ENCODE data around the gene C1orf35.

C1orf35 gene

DNA sequence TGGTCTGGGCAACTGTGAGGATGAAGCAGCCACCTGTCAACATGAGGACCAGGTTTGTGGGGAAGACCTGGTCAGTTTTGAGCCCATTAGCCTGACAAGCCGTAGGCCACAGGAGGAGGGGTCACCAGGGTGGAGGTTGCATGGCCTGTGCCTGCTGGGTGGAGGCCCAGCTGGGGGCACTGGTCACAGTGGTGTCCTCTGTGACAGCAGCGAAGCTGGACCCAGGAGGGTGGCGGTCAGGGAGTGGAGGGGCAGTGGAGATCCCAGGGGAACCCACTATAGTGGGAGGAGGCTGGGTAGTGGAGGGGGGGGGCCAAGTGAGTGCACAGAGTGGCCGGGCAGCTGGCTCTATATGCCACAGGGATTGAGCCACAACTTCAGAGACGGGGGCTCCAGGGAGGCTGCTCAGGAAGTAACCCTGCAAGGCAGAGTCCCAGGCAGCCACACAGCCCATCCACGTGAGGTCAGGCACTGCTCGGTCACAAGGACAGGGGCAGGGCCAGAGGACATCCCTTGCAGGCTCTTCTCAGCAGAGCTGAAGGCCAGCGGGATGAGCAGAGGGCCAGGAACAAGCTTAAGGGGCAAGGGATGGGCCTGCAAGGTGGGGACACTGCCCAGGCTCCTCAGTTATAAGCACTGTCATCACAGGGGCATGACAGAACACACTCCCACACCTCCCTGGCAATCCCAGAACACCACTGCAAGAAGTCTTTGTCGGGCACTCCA is 2.3 kb upstream of the C1orf35 start:
- Histone ChIP-seq H3K4me1 (ENCODE audit: control insufficient read depth, insufficient read depth, low read length) (peaks cover 8% of the 10 kb centered on the region), H3K27me3 (ENCODE audit: control insufficient read depth, insufficient read depth, low read length) (no peaks in the 10 kb centered on the region), H3K27ac (ENCODE audit: low read depth, low read length) (no peak overlapping the region), H3K4me3 (ENCODE audit: low read length) (no peak overlapping the region), H3K9ac (ENCODE audit: low read length) (no peak overlapping the region), H3K36me3 (ENCODE audit: control insufficient read depth, insufficient read depth, low read length) (peaks cover 8% of the 10 kb centered on the region)

- no peaks in the 10 kb centered on the region for H3K27me3 ChIP-seq (ENCODE audit: control insufficient read depth, insufficient read depth, low read length)
- H3K4me3 ChIP-seq (ENCODE audit: low read length): no peak overlapping the region
- peak overlapping the region; percentile 19 for H3K27ac ChIP-seq (ENCODE audit: low read depth, low read length)
- H3K9ac ChIP-seq (ENCODE audit: low read length): no peak overlapping the region
- H3K36me3 ChIP-seq (ENCODE audit: control insufficient read depth, insufficient read depth, low read length): peaks cover 12% of the 10 kb centered on the region
- peaks cover 8% of the 10 kb centered on the region for H3K4me1 ChIP-seq (ENCODE audit: control insufficient read depth, insufficient read depth, low read length)
Observed at GRCh38 chr1:228104526-228105269, 1.6 kb upstream of the C1orf35 start.

DNA sequence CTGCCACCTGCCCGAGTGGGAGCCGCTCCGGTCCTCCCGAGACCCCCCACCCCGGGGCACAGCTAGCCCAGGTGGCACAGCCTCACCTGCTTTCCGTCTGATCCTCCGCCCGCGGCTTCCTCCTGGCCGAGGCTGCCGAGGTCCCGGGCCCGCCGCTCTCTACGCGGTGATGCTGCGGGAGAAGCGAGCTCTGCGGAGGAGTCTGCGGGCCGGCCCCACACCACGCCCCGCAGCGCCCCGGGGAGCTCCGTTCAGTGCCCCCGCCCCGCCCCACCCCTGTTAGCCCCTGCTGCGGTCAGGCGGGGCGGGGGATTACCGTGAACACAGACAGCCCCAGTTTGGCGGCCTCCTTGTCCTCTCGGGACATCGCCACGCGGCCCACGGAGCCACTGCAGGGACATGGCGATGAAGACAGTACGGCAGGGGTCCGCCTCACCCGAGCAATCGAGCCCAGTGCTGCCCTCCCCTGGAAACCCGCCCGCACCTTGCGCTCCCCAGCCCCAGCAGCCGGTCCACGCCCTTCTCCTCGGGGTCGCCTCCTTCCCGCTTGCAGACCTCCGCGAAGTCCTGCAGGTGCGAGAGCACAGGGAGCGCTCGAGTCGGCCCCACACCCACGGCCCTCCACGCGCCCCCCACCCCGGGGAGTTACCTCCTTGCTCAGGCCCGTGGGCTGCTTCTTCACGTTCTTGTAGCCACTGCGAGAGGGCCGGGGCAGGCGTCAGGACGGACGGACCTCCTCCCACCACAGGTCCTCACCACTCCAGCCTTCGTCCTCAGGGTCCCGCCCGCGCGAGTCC is 933 bp downstream of the C1orf35 start:
- H3K9ac ChIP-seq (ENCODE audit: low read length): peak overlapping the region; percentile 13
- peaks cover 3% of the 10 kb centered on the region for H3K4me1 ChIP-seq (ENCODE audit: control insufficient read depth, insufficient read depth, low read length)
- peaks cover 28% of the 10 kb centered on the region for H3K36me3 ChIP-seq (ENCODE audit: control insufficient read depth, insufficient read depth, low read length)
- H3K27ac ChIP-seq (ENCODE audit: low read depth, low read length): peak overlapping the region; percentile 90
- H3K4me3 ChIP-seq (ENCODE audit: low read length): peak overlapping the region; percentile 91
- no peaks in the 10 kb centered on the region for H3K27me3 ChIP-seq (ENCODE audit: control insufficient read depth, insufficient read depth, low read length)

- Histone ChIP-seq H3K36me3 (ENCODE audit: control insufficient read depth, insufficient read depth, low read length) (peaks cover 33% of the 10 kb centered on the region), H3K9ac (ENCODE audit: low read length) (no peak overlapping the region), H3K4me3 (ENCODE audit: low read length) (peak overlapping the region; percentile 91), H3K27ac (ENCODE audit: low read depth, low read length) (no peak overlapping the region), H3K27me3 (ENCODE audit: control insufficient read depth, insufficient read depth, low read length) (no peaks in the 10 kb centered on the region), H3K4me1 (ENCODE audit: control insufficient read depth, insufficient read depth, low read length) (peaks cover 3% of the 10 kb centered on the region)
Observed at GRCh38 chr1:228101614-228101993, 1.5 kb downstream of the C1orf35 start.

DNA sequence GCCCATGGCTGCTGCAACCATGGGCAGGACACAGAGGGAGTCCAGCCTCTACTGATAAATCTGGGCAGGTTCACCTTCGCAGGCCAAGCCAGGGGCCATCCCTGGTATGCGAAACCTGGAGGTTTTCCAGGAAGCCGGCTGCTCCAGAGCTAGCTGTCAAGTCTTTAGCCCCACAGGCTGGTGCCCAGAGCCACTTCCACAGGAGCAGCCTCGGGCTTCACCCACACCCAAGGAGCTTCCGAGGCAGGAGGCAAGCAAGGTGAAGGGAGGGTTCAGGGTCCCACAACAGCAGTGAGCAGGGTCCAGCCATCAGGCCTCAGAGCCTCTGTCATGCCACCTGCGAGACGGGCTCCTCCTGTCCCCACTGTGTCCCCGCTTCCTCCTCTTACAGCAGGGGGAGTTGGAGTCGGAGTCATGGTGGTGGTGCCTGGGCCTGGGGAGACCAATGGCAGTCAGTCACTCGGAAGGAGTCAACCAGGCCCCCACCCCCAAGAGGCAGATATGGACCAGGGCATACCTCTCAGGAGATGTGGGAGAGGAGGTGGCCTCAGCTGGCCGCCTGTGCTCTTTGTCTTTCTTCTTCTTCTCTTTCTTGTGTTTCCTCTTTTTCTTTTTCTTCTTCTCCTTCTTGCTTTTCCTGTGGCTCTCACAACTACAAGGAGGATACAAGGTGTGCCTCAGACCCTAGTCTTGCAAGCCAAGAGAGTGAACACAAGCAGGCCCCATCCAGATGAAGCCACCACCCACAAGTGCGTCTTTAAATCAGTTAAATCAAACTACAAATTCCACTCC is 2.1 kb downstream of the C1orf35 start:
- Histone ChIP-seq H3K9ac (ENCODE audit: low read length) (no peak overlapping the region), H3K27ac (ENCODE audit: low read depth, low read length) (no peak overlapping the region), H3K27me3 (ENCODE audit: control insufficient read depth, insufficient read depth, low read length) (no peaks in the 10 kb centered on the region), H3K4me3 (ENCODE audit: low read length) (peak overlapping the region; percentile 91), H3K4me1 (ENCODE audit: control insufficient read depth, insufficient read depth, low read length) (peaks cover 3% of the 10 kb centered on the region), H3K36me3 (ENCODE audit: control insufficient read depth, insufficient read depth, low read length) (peaks cover 30% of the 10 kb centered on the region)

GRCh38 chr1:228099331-228099732 is 3.8 kb downstream of the C1orf35 start:
- Histone ChIP-seq H3K27me3 (ENCODE audit: control insufficient read depth, insufficient read depth, low read length) (no peaks in the 10 kb centered on the region), H3K27ac (ENCODE audit: low read depth, low read length) (no peak overlapping the region), H3K4me3 (ENCODE audit: low read length) (no peak overlapping the region), H3K36me3 (ENCODE audit: control insufficient read depth, insufficient read depth, low read length) (peaks cover 30% of the 10 kb centered on the region), H3K4me1 (ENCODE audit: control insufficient read depth, insufficient read depth, low read length) (peaks cover 3% of the 10 kb centered on the region), H3K9ac (ENCODE audit: low read length) (no peak overlapping the region)

GRCh38 chr1:228098323-228098931 is 4.7 kb downstream of the C1orf35 start:
- no peak overlapping the region for H3K9ac ChIP-seq (ENCODE audit: low read length)
- H3K27ac ChIP-seq (ENCODE audit: low read depth, low read length): no peak overlapping the region
- H3K4me1 ChIP-seq (ENCODE audit: control insufficient read depth, insufficient read depth, low read length): no peaks in the 10 kb centered on the region
- peaks cover 30% of the 10 kb centered on the region for H3K36me3 ChIP-seq (ENCODE audit: control insufficient read depth, insufficient read depth, low read length)
- H3K4me3 ChIP-seq (ENCODE audit: low read length): no peak overlapping the region
- H3K27me3 ChIP-seq (ENCODE audit: control insufficient read depth, insufficient read depth, low read length): no peaks in the 10 kb centered on the region

GRCh38 chr1:228097333-228098081 is 5.6 kb downstream of the C1orf35 start:
- no peaks in the 10 kb centered on the region for H3K27me3 ChIP-seq (ENCODE audit: control insufficient read depth, insufficient read depth, low read length)
- H3K4me1 ChIP-seq (ENCODE audit: control insufficient read depth, insufficient read depth, low read length): no peaks in the 10 kb centered on the region
- H3K27ac ChIP-seq (ENCODE audit: low read depth, low read length): no peak overlapping the region
- H3K4me3 ChIP-seq (ENCODE audit: low read length): no peak overlapping the region
- H3K36me3 ChIP-seq (ENCODE audit: control insufficient read depth, insufficient read depth, low read length): peaks cover 33% of the 10 kb centered on the region
- H3K9ac ChIP-seq (ENCODE audit: low read length): no peak overlapping the region

- H3K9ac ChIP-seq (ENCODE audit: low read length): no peak overlapping the region
- no peaks in the 10 kb centered on the region for H3K4me1 ChIP-seq (ENCODE audit: control insufficient read depth, insufficient read depth, low read length)
- H3K27ac ChIP-seq (ENCODE audit: low read depth, low read length): no peak overlapping the region
- H3K27me3 ChIP-seq (ENCODE audit: control insufficient read depth, insufficient read depth, low read length): no peaks in the 10 kb centered on the region
- peaks cover 37% of the 10 kb centered on the region for H3K36me3 ChIP-seq (ENCODE audit: control insufficient read depth, insufficient read depth, low read length)
- H3K4me3 ChIP-seq (ENCODE audit: low read length): no peak overlapping the region
Observed at GRCh38 chr1:228096416-228097332, 6.5 kb downstream of the C1orf35 start.

DNA sequence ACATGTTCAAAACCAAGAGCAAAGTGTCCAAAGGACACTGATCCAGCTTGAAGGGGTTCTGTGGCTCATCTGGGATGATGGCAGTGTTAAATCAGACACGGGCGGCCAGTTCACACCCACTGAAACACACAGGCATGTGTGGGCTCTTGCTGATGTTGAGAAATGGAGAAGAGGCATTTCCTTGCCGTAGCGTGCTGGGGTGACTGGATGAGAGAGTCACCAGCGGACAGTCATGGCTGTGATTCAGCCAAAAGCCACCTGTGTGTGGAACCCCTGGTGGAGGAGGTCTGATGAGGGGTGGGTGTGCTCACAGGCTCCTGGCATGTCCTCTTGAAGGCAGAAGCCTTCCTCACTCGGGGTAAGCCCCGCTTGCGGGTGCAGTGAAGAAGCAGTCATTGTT is 7.2 kb downstream of the C1orf35 start:
- Histone ChIP-seq H3K4me1 (ENCODE audit: control insufficient read depth, insufficient read depth, low read length) (no peaks in the 10 kb centered on the region), H3K9ac (ENCODE audit: low read length) (no peak overlapping the region), H3K4me3 (ENCODE audit: low read length) (no peak overlapping the region), H3K27me3 (ENCODE audit: control insufficient read depth, insufficient read depth, low read length) (no peaks in the 10 kb centered on the region), H3K36me3 (ENCODE audit: control insufficient read depth, insufficient read depth, low read length) (peaks cover 37% of the 10 kb centered on the region), H3K27ac (ENCODE audit: low read depth, low read length) (no peak overlapping the region)

Data from rectal smooth muscle tissue (tissue), 1 donor.